Colonic mucosa (tissue), 4 donors: ENCODE measurements around the gene NFKBIA. TPM values are rescaled to one million over a fixed set of nuclear protein-coding genes. Genes with fewer than 3 reads are reported as not detected.
"Not testable (repeated sequence)": the region's sequence is repeated elsewhere in the genome, so short reads cannot be mapped to it uniquely, and the experiment has no call there.

Experiments
- DNase-seq: peaks from one replicate; pipeline ENCODE4 v3.0.0-alpha.2; 2020
- H3K27ac ChIP-seq: fragments of 200-600 bp; one replicate; pipeline ENCODE4 v1.8.0; 2021
- H3K27me3 ChIP-seq: fragments of 200-600 bp; one replicate; pipeline ENCODE4 v1.8.0; 2021
- H3K36me3 ChIP-seq: fragments of 200-600 bp; one replicate; pipeline ENCODE4 v1.8.0; 2021
- H3K4me1 ChIP-seq: fragments of 200-600 bp; one replicate; pipeline ENCODE4 v1.8.0; 2021; ENCODE audit warnings: mild to moderate bottlenecking
- H3K4me3 ChIP-seq: fragments of 200-600 bp; one replicate; pipeline ENCODE4 v1.8.0; 2021
- H3K9ac ChIP-seq, 2 donors: one replicate each; pipeline ENCODE4 v1.7.0; 2013; ENCODE audit warnings: control low read depth in 2 of 2, low read depth in 2 of 2, low read length in 2 of 2
- H3K9me3 ChIP-seq: fragments of 200-600 bp; one replicate; pipeline ENCODE4 v1.8.0; 2021
- intact Hi-C: fragments of 100-400 bp; cut with DNase I; formaldehyde crosslinking; loops from one replicate; pipeline ENCODE4 v1.14.1; 2022
- total RNA-seq, 2 donors: library from RNA; stranded (reverse); fragmentation: NEBNext Ultra II Directional in 1 of 2; extraction: Animal tissue kit (Norgen Biotek cat#: 25700) in 1 of 2; gene quantifications; one replicate each; pipeline ENCODE4 v1.2.1, GENCODE V29; 2021
- TF ChIP-seq, protein P1 (sequence below): fragments of 200-600 bp; IDR thresholded peaks from one replicate; pipeline ENCODE4 v1.8.0; 2022; ENCODE audit warnings: antibody characterized with exemption, mild to moderate bottlenecking
- donor health status: healthy.
- donor health status: DM: no; HTN: no; CAD: no.
- donor health status: DM: no; HTN: no; CAD: no.

Gene NFKBIA, protein sequence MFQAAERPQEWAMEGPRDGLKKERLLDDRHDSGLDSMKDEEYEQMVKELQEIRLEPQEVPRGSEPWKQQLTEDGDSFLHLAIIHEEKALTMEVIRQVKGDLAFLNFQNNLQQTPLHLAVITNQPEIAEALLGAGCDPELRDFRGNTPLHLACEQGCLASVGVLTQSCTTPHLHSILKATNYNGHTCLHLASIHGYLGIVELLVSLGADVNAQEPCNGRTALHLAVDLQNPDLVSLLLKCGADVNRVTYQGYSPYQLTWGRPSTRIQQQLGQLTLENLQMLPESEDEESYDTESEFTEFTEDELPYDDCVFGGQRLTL
- 100 to 1,000 TPM in 1 of 2 donors, 10 to 100 TPM in 1; 78.2 to 125 TPM for total RNA-seq

DNA sequence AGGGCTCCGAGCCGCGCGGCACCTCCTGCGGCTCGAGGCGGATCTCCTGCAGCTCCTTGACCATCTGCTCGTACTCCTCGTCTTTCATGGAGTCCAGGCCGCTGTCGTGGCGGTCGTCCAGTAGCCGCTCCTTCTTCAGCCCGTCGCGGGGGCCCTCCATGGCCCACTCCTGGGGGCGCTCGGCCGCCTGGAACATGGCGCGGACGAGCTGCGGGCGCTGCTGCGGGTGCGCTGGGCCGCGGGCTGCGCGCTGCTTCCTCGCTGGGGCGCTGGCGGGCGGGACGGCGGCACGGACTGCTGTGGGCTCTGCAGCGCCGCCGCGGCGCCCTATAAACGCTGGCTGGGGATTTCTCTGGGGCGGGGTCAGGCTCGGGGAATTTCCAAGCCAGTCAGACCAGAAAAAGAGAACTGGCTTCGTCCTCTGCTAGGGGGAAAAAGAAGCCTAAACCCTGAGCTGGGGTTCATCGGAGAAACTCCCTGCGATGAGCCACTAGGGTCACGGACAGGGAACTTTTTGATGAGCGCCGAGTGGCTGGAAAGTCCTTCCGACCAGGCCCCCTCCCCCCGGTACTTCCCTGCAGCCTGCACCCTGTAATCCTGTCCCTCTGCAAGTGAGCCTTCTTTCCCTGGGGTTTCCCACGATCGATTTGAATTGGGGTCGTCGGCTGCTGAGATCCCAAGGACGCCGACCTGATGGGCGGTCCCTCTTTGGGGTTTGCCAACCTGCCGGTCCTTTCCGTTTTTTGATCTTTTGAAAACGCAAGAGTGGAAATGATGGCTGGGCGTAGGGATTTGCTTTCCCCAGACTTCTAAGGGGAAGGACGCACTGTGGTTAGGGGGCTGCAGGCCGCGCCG, at the start of gene NFKBIA:
Gene NFKBIA (minus strand): TSS at position 301 of the 855 bp plus-strand sequence. CDS start 105 bp downstream, at position 196.
- H3K27me3 ChIP-seq: no peaks in the 10 kb centered on the region
- H3K4me3 ChIP-seq: peak within 1 kb of the TSS; percentile 72
- TF ChIP-seq, protein P1, sequence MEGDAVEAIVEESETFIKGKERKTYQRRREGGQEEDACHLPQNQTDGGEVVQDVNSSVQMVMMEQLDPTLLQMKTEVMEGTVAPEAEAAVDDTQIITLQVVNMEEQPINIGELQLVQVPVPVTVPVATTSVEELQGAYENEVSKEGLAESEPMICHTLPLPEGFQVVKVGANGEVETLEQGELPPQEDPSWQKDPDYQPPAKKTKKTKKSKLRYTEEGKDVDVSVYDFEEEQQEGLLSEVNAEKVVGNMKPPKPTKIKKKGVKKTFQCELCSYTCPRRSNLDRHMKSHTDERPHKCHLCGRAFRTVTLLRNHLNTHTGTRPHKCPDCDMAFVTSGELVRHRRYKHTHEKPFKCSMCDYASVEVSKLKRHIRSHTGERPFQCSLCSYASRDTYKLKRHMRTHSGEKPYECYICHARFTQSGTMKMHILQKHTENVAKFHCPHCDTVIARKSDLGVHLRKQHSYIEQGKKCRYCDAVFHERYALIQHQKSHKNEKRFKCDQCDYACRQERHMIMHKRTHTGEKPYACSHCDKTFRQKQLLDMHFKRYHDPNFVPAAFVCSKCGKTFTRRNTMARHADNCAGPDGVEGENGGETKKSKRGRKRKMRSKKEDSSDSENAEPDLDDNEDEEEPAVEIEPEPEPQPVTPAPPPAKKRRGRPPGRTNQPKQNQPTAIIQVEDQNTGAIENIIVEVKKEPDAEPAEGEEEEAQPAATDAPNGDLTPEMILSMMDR: no peak
- peak within 1 kb of the TSS; percentile 99 for H3K27ac ChIP-seq
- intact Hi-C loops: loop anchor here (2.0 to 10.0 kb wide), 4 partner anchors 62 to 360 kb away; partner anchors contain the start of genes FAM177A1 and PSMA6
- H3K9me3 ChIP-seq: no peaks in the 10 kb centered on the region
- peaks cover 23% of the 10 kb centered on the region for H3K36me3 ChIP-seq
- peaks cover 11% of the 10 kb centered on the region for H3K4me1 ChIP-seq
- peak; percentile 93 for DNase-seq
- peak within 1 kb of the TSS; percentile 98 for H3K9ac ChIP-seq

DNA sequence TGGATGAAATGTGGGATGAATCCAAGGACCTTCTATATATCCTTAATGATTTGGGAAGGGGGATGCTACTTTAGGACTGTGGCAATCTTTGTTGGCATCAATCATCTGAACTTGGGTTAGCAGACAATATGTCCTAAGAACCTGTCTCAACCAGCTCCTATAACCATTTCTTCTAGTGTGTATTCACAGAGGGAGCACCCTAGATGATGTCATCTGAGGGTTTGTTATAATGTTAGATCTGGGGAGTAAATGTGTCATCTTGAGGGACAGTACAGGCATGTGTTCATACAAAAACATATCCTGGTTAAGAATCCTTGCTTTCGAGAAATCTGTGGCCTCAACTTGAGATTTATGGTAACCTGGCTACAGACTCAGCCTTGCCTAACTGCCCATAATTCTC, 41.9 kb upstream of the NFKBIA start:
- TF ChIP-seq, protein P1: no peak
- intact Hi-C loops: no loop called here
- H3K4me1 ChIP-seq: no peaks in the 10 kb centered on the region
- no peak overlapping the region for H3K9ac ChIP-seq
- H3K9me3 ChIP-seq: no peaks in the 10 kb centered on the region
- no peaks in the 10 kb centered on the region for H3K36me3 ChIP-seq
- no peak for DNase-seq
- no peaks in the 10 kb centered on the region for H3K27me3 ChIP-seq
- H3K27ac ChIP-seq: no peak overlapping the region
- no peak overlapping the region for H3K4me3 ChIP-seq

DNA sequence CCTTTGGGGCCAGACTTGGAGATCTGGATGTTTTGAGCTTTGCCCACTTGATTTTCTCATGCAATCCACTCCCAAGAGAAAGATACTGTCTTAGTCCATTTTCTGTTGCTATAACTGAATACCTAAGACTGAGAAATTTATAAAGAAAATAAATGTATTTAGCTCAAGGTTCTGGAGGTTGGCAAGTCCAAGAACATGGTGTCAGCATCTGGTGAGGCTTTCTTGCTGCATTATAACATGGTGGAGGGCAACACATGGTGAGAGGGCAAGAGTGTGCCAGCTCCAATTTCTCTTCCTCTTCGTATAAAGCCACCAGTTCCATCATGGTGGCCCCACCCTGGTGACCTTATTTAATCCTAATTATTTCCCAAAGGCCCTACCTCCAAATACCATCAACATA, 39.6 kb upstream of the NFKBIA start:
- no peaks in the 10 kb centered on the region for H3K9me3 ChIP-seq
- TF ChIP-seq, protein P1: no peak
- DNase-seq: no peak
- no peaks in the 10 kb centered on the region for H3K36me3 ChIP-seq
- no peaks in the 10 kb centered on the region for H3K4me1 ChIP-seq
- no peak overlapping the region for H3K27ac ChIP-seq
- H3K9ac ChIP-seq: no peak overlapping the region
- no peak overlapping the region for H3K4me3 ChIP-seq
- intact Hi-C loops: no loop called here
- H3K27me3 ChIP-seq: no peaks in the 10 kb centered on the region

DNA sequence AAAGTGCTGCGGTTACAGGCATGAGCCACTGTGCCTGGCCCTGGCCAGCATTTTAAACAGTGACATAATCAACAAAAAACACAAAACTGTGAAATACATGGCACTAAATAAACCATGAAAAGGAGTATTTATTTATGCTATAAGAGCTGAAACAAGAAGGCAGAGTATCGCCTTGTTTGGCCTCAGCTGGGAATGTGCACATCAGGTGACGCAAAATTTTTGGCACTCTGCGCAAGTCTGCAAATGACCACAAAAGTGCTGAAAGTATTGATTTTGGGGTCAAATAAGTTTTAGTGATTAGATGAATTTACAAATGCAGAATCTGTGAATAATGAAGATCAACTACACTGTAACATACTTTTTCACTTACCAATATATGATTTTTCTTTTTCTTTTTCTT, 36.6 kb upstream of the NFKBIA start:
- intact Hi-C loops: no loop called here
- no peak for DNase-seq
- no peaks in the 10 kb centered on the region for H3K27me3 ChIP-seq
- H3K4me1 ChIP-seq: no peaks in the 10 kb centered on the region
- H3K9me3 ChIP-seq: no peaks in the 10 kb centered on the region
- H3K27ac ChIP-seq: no peak overlapping the region
- TF ChIP-seq, protein P1: no peak
- no peak overlapping the region for H3K4me3 ChIP-seq
- H3K9ac ChIP-seq: no peak overlapping the region
- no peaks in the 10 kb centered on the region for H3K36me3 ChIP-seq

DNA sequence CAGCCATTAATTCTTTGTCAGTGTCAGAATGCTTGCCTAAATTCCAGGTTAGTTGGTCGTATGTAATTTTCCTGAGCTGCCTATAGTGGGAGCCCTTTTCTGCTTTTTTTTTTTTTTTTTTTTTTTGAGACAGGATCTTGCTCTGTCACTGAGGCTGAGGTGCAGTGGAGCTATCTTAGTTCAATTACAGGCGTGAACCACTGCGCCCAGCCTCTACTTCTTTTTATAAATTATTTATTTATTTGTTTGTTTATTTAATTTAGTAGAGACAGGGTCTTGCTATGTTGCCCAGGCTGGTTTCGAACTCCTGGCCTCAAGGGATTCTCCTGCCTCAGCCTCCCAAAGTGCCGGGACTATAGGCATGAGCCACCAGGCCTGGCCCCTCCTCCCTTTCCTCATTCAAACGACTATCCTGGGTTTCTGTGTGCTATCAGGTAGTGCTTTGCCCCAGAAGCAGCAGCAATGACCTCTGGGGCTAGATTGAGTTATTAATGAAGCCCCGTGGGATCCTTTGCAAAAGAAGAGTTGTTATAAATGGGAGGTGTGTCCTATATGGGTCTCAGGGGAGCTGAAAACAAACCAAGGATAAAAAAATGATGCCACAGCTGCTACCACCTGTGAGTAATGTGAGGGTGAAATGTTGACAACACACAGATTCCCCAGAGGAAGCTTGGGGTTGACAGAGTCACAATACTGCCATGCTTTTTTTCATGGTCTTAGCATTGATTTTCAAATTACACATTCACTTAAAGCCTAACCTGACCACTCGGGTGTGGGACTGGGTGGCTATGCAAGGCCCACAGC, 34.6 kb upstream of the NFKBIA start:
- Histone ChIP-seq H3K4me3 (no peak overlapping the region), H3K9me3 (no peaks in the 10 kb centered on the region), H3K4me1 (no peaks in the 10 kb centered on the region), H3K27me3 (no peaks in the 10 kb centered on the region), H3K36me3 (no peaks in the 10 kb centered on the region), H3K27ac (no peak overlapping the region), H3K9ac (no peak overlapping the region)
- intact Hi-C loops: no loop called here
- TF ChIP-seq, protein P1: peak; percentile 26
- DNase-seq: no peak

DNA sequence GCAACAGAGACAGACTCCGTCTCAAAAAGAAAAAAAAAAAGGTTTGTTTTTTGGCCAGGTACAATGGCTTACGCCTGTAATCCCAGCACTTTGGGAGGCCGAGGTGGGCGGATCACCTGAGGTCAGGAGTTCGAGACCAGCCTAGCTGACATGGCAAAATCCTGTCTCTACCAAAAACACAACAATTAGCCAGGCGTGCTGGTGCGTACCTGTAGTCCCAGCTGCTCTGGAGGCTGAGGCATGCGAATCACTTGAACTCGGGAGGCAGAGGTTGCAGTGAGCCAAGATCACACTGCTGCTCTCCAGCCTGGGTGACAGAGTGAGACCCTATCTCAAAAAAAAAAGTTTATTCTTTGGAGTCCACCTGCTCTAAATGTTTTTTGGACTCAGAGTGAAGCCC, 33.9 kb upstream of the NFKBIA start:
- H3K9me3 ChIP-seq, DNase-seq, H3K36me3 ChIP-seq, H3K9ac ChIP-seq, intact Hi-C loops, H3K27ac ChIP-seq, H3K4me1 ChIP-seq, H3K4me3 ChIP-seq, H3K27me3 ChIP-seq: not testable (repeated sequence)
